Measurements from ENCODE around the gene TSPEAR. TPM values are rescaled to one million over a fixed set of nuclear protein-coding genes. Genes with fewer than 3 reads are reported as not detected.

TSPEAR gene
- total and polyA plus RNA-seq, 8 donors: 0.05 to 0.29 (median 0.12) TPM; not detected in 4

DNA sequence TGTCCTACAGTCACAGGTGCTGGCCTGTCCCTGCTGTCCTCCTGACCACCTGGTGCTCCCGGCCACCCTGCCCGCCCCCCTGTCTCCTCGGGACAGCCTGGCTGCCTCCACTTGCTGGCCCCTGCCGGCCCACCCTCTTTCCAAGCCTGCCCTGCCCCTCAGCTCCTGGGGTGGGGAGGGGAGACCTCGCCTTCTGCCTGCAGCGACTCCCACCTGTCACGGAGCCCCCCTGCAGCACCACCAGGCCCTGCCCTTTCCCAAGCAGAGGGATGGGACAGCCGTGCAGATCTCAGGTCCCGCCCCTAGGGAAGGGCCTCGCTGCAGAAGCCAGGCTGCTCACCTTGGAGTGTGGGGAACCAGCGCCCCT is 248.6 kb downstream of the TSPEAR start:
- H3K27ac ChIP-seq: no peak overlapping the region
- no peak overlapping the region for H3K4me3 ChIP-seq
- intact Hi-C loops (cut with DNase I; ENCODE audit: low total_unique reads): no loop called here
- H3K27me3 ChIP-seq: no peaks in the 10 kb centered on the region
- peaks cover 0 to 5% (median 2%) of the 10 kb centered on the region in 4 donors for H3K4me1 ChIP-seq
- WGBS, 5 donors: 78 to 89% (median 85%) methylated on average over 7 to 11 of the region's 11 CpGs
- H3K36me3 ChIP-seq: no peaks in the 10 kb centered on the region
- TF ChIP-seq EP300 (IDR thresholded peaks at IDR 0.05): no peak
- no peak for TF ChIP-seq POLR2A (IDR thresholded peaks at IDR 0.05)
- TF ChIP-seq, protein P1, sequence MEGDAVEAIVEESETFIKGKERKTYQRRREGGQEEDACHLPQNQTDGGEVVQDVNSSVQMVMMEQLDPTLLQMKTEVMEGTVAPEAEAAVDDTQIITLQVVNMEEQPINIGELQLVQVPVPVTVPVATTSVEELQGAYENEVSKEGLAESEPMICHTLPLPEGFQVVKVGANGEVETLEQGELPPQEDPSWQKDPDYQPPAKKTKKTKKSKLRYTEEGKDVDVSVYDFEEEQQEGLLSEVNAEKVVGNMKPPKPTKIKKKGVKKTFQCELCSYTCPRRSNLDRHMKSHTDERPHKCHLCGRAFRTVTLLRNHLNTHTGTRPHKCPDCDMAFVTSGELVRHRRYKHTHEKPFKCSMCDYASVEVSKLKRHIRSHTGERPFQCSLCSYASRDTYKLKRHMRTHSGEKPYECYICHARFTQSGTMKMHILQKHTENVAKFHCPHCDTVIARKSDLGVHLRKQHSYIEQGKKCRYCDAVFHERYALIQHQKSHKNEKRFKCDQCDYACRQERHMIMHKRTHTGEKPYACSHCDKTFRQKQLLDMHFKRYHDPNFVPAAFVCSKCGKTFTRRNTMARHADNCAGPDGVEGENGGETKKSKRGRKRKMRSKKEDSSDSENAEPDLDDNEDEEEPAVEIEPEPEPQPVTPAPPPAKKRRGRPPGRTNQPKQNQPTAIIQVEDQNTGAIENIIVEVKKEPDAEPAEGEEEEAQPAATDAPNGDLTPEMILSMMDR (IDR thresholded peaks at IDR 0.05): no peak
- TF ChIP-seq POLR2AphosphoS5 (IDR thresholded peaks at IDR 0.05): no peak
- DNase-seq: no peak
- H3K9me3 ChIP-seq: no peaks in the 10 kb centered on the region

DNA sequence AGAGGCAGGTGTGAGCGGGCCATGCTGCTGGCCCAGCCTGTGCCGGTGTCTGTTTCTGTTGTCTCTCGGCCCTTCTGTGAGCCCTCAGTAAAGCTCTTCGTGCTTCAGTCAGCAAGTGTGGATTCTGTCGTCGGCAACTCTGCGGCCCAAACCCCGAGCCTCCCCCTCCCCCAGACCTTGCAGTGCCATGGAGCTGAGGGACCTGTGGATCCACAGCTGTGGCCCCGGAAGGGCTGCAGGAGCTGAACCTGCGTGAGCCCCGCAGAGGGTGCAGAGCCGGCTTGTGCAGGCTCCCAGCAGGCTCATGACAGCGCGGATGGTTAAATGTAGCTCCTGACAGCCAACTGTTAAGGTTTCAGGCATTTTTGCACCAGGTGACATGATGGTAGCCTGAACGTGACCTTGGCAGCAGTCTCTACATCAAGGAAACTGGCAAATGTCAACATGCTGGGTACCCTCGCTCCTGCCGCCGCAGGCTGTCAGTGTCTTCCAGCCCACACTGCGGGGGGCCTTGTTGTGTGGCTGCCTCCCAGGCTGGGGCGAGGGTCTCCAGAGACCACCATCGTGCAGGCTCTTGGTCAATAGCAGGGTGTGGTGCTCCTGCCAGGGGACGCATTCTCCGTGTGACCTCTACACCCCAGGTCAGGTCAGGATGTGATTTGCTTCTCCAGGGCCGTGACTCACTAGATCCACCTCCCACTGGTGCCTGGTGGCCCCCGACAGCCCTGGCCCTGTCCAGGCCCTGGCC is 249.1 kb downstream of the TSPEAR start:
- Histone ChIP-seq H3K9me3 (no peaks in the 10 kb centered on the region), H3K4me1 (peaks cover 0 to 10% (median 8%) of the 10 kb centered on the region in 4 donors), H3K27ac (no peak overlapping the region), H3K27me3 (no peaks in the 10 kb centered on the region), H3K4me3 (no peak overlapping the region), H3K36me3 (peaks cover 0 to 5% (median under 1%) of the 10 kb centered on the region in 4 donors)
- peak in 1 of 2 donors; percentile 1 for DNase-seq
- TF ChIP-seq POLR2A (IDR thresholded peaks at IDR 0.05) (no peak), POLR2AphosphoS5 (IDR thresholded peaks at IDR 0.05) (no peak), EP300 (IDR thresholded peaks at IDR 0.05) (no peak)
- TF ChIP-seq, protein P1 (IDR thresholded peaks at IDR 0.05): no peak
- WGBS, 5 donors: 86 to 92% (median 87%) methylated on average over 17 to 25 of the region's 25 CpGs
- intact Hi-C loops (cut with DNase I; ENCODE audit: low total_unique reads): no loop called here

DNA sequence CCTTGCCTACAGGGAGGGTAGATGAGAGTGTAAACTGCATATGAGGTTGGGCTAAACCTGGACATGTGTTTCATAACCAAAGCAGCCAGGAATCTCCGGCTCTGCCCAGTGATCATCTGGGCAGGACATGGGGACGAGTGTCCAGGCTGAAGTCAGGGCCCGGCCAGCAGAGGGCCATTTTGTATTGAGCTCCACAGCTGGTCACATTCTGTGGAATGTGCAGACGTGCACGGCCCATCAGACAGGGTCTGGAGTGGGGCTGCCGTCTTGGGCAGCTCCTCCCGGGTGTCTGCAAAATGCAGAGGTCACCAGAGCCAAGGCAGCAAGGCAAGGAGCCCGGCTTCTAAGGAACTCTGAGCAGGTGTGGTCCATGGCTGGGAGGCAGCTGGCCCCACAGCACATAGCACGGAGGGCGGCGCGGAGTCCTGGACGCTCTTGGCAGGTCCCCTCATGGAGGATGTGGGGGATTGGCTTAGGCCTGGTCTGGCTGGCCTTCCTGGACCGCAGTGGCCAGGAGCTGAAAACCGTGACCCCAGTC is 249.8 kb downstream of the TSPEAR start:
- Histone ChIP-seq H3K27ac (no peak overlapping the region), H3K36me3 (peaks cover 0 to 9% (median 3%) of the 10 kb centered on the region in 4 donors), H3K27me3 (no peaks in the 10 kb centered on the region), H3K4me1 (peaks cover 0 to 16% (median 12%) of the 10 kb centered on the region in 4 donors), H3K4me3 (no peak overlapping the region), H3K9me3 (no peaks in the 10 kb centered on the region)
- WGBS, 5 donors: 61 to 83% (median 64%) methylated on average over 10 to 15 of the region's 15 CpGs
- intact Hi-C loops (cut with DNase I; ENCODE audit: low total_unique reads): no loop called here
- no peak for TF ChIP-seq POLR2A (IDR thresholded peaks at IDR 0.05)
- TF ChIP-seq POLR2AphosphoS5 (IDR thresholded peaks at IDR 0.05): no peak
- no peak for TF ChIP-seq EP300 (IDR thresholded peaks at IDR 0.05)
- TF ChIP-seq, protein P1 (IDR thresholded peaks at IDR 0.05): no peak
- DNase-seq: peak in 1 of 2 donors; percentile 46

DNA sequence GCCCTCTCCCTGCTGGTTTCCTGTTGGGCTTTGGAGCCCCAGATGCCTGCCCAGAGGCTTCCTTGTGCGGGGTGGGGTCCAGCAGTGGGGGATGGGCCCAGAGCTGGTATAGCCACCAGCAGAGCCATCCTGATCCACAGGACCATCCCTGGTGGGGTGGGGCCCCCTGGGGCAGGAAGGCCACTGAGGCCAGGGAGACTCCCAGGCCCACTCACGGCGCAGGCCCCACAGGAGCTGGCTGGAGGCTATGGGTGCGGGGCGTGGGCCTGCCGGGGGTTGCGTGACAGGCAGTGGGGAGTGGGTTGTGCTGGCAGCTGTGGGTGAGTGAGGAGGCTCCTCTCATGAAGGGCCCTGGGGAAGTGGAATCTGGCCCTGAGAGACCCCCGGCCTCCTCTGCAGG is 250.4 kb downstream of the TSPEAR start:
- DNase-seq: no peak
- H3K9me3 ChIP-seq: no peaks in the 10 kb centered on the region
- H3K36me3 ChIP-seq: peaks cover 0 to 9% (median 3%) of the 10 kb centered on the region in 4 donors
- peaks cover 4 to 22% (median 17%) of the 10 kb centered on the region in 4 donors for H3K4me1 ChIP-seq
- TF ChIP-seq EP300 (IDR thresholded peaks at IDR 0.05): no peak
- no peak for TF ChIP-seq POLR2A (IDR thresholded peaks at IDR 0.05)
- no peak for TF ChIP-seq POLR2AphosphoS5 (IDR thresholded peaks at IDR 0.05)
- TF ChIP-seq, protein P1 (IDR thresholded peaks at IDR 0.05): no peak
- no peak overlapping the region for H3K27ac ChIP-seq
- H3K27me3 ChIP-seq: no peaks in the 10 kb centered on the region
- intact Hi-C loops (cut with DNase I; ENCODE audit: low total_unique reads): no loop called here
- 94 to 100% (median 95%) methylated on average over 1 to 8 of the region's 8 CpGs for WGBS, 5 donors
- H3K4me3 ChIP-seq: no peak overlapping the region
